Measurements from ENCODE around the gene PHLDB2.

- TF ChIP-seq TP53 (CRISPR knock-in tag; IDR thresholded peaks at IDR 0.05) (no peak), CTCF (IDR thresholded peaks at IDR 0.05) (no peak), RNF2 (IDR thresholded peaks at IDR 0.05; ENCODE audit: borderline replicate concordance, low read depth) (no peak), JUN (IDR thresholded peaks at IDR 0.05) (no peak), RFX5 (IDR thresholded peaks at IDR 0.05) (no peak), CEBPB (IDR thresholded peaks at IDR 0.05) (no peak), EHMT2 (IDR thresholded peaks at IDR 0.05; ENCODE audit: low read depth) (no peak), EP300 (IDR thresholded peaks at IDR 0.05) (no peak), POLR2A (IDR thresholded peaks at IDR 0.05; ENCODE audit: low read length) (no peak), HOXA7 (CRISPR knock-in tag; IDR thresholded peaks at IDR 0.05) (no peak), USF2 (IDR thresholded peaks at IDR 0.05) (no peak), ZNF302 (CRISPR knock-in tag; IDR thresholded peaks at IDR 0.05) (no peak), CBX8 (IDR thresholded peaks at IDR 0.05) (no peak), KDM5A (IDR thresholded peaks at IDR 0.05) (no peak)
Measured at GRCh38 chr3:112009670-112010069, 150.6 kb downstream of the PHLDB2 start.
